WI38 (cell line): ENCODE measurements around the gene KRT17.
"Not testable (repeated sequence)": the region's sequence is repeated elsewhere in the genome, so short reads cannot be mapped to it uniquely, and the experiment has no call there.

Experiments used
- H3K4me3 ChIP-seq: 2 replicates; pipeline ENCODE4 v1.5.1; 2011; ENCODE audit warnings: low read depth, mild to moderate bottlenecking, control low read depth, low read length
- TF ChIP-seq, protein P1 (sequence below): IDR thresholded peaks from 2 replicates; pipeline ENCODE4 v1.5.1; 2012; ENCODE audit warnings: low read depth, mild to moderate bottlenecking, control low read depth, low read length

The KRT17 gene

DNA sequence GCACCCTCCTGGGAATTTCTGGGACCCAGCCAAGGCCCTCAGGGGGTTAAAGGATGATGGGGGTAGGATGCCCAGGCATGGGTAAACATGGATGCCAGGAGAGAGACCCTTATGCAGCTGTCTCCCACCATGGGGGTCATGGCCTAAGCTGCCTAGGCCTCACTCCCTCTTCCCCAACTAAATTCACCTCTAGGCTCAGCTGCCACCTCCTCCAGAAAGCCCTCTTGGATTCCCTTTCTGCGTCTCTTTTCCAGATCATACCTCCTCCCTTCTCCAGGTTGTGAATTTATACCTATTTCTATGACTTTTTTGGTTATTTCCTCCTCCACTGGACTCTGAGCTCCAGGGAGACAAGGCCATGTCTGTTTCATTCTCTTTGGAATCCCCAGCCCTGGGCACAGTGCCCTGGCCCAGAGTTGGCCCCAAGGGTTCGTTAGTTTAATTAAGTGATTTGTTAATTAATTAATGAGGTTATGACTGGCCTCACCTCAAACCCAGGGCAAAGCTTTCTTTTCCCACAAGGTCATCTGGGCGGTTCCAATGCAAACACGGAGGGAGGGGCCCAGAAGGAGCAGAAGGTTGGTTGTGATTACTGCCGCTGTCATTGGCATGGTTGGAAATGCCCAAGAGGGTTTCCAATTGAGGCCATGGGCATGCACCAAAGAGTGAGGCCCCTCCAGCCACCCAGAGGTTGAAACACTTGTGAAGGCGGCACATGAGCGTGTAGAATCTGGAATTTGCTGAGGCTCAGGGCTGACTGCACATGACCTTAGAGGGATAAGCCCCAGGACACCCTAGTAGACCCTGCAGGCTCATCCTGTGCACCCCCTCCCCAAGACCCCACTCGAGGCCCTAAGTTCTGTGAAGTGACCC, 6.9 kb upstream of the KRT17 start:
- TF ChIP-seq, protein P1, sequence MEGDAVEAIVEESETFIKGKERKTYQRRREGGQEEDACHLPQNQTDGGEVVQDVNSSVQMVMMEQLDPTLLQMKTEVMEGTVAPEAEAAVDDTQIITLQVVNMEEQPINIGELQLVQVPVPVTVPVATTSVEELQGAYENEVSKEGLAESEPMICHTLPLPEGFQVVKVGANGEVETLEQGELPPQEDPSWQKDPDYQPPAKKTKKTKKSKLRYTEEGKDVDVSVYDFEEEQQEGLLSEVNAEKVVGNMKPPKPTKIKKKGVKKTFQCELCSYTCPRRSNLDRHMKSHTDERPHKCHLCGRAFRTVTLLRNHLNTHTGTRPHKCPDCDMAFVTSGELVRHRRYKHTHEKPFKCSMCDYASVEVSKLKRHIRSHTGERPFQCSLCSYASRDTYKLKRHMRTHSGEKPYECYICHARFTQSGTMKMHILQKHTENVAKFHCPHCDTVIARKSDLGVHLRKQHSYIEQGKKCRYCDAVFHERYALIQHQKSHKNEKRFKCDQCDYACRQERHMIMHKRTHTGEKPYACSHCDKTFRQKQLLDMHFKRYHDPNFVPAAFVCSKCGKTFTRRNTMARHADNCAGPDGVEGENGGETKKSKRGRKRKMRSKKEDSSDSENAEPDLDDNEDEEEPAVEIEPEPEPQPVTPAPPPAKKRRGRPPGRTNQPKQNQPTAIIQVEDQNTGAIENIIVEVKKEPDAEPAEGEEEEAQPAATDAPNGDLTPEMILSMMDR: no peak
- no peak overlapping the region for H3K4me3 ChIP-seq

DNA sequence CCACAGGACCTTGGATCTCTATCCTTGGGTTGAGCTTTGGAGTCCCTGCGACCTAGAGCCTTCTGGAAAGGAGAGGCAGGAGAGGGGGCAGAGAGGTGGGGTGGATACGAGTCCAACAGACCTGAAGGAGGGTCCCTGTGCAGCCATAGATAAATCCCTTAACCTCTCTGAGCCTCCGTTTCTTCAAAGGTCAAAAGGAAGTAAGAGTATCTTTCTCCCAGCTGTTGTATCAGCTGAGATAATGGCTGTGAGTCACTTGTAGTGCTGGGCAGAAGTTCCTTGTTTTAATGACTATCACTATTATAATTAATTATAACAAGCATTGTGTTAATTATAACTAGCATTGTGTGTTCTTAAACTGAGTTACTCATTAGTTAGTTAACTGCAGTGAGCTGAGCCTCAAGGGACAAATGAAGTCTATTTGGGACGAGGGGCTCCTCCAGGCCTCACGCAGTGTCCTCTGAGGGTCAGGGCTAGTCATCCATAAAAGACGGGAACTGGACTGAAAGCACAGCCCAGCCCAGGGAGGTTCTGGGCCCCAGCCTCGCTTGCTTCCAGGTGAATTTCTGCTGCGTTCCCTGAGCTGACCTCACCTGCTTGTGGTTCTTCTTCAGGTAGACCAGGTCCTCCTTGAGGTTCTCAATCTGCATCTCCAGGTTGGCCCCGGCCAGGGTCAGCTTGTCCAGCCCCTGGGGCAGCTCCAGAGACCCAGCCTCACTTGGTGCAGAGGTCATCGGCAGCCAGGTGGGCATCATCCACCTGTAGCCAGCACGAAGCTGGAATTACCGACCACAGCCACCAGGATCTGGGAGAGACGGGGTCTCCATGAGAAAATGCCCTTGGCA, 5.7 kb upstream of the KRT17 start:
- no peak overlapping the region for H3K4me3 ChIP-seq
- TF ChIP-seq, protein P1: no peak

DNA sequence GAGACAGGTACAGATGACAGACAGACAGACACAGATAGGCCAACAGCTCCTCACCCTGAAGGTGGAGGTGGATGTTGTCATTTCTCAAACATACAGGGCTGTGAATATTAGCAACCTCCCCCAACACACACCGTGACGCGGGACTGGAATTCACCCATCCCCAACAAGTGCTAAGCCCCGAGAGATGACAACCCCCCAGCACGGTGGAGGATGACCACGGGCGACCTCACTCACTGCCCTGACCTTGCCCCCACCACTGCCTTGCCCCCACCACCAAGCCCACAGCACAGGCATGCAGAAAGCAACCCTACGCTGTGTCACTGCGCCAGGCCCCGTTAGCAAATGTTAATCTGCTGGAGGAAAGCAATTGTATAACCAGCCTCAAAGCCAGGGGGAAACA, 4.9 kb upstream of the KRT17 start:
- TF ChIP-seq, protein P1: no peak
- no peak overlapping the region for H3K4me3 ChIP-seq

DNA sequence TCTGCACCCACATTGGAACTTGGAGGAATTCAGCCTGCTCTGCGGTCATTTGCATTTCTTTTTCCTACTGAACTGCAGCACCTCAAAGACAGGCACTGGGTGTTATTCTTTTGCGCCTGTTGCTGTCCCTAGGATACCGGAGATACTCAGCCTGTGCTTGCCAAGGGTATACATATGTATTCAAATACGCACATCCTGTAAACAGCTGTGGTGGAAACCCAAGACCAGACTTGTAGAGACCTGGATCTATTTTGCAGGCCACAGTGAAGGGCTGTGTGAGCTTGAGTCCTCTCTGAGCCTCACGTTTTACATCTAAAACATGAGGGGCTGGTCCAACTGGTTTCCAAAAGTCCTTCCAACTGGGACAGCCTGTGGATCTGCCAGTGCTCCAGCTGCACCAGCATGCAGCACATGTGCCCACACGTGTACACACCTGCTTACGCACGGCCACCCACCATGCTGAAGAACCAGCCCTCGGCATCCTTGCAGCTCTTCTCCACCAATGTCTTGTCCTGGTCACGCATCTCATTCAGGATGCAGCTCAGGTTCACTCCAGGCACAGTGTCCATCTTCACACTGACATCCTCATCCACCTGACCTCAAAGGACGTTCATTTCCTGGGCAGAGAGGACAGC, 4.4 kb upstream of the KRT17 start:
- not testable (repeated sequence) for H3K4me3 ChIP-seq

DNA sequence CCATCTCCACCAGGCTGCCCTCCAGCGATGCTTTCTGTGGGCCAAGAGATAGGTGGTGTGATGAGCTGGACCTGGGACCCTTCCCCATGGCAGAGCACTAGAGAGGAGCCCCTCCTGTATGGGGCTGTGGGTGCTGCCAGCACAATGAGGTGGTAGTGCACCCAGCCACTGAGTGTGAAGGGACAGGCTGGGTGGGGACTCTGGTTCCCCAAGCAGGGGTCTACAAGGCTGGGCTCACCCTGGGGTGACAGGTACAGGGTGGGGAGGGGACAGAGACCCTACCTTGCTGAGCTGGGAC, 3.6 kb upstream of the KRT17 start:
- H3K4me3 ChIP-seq: not testable (repeated sequence)

DNA sequence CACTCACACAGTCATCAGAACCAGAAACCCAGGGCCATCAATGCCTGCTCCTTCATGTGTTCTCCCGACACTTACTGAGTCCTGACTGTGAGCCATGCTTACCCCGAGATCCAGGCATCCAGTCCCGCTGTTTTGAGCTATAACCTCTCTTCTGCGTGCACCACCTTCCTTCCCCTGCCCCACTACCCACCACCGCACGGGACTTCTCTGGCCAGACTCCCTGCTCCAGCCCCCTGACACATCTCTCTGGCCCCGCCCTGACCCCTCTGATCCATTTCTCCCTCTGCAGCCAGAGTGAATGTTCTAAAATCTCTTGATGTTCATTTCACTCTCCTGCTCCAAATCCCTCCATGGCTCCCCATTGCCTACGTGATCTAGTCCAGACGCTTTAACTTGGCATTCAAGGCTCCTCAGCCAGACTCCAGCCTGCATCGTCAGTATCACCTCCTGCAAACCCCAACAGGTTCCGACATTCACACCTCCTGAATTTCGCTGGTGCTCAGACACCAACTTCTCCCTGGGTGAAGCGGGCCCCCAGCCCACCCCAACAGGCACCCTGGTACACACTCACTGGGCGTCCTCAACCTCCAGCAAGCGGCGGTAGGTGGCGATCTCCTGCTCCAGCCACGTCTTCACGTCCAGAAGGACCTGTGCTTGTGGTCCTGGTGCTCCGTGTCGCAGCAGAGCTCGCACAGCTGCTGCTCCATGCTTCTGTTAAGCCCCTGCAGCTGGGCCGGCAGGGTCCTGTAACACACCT, 3.1 kb upstream of the KRT17 start:
- TF ChIP-seq, protein P1: no peak
- H3K4me3 ChIP-seq: no peak overlapping the region

DNA sequence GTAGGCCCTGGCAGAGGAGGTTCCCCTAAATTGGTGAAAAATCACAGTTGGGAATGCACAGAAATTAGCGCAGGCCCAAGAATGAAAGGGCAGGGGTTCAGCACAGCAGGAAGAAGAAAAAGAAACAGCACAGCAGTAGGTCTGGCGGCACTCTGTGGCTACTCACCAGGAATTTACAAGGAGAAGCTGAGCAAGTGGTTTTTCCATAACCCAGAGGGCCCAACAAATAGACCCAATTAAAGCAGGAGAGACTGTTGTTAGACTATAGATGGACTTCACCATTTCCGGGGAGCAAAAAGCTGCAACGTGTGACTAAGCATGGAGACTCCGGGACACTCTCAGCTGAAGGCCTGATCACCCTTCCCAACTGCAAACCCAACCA, 2.5 kb upstream of the KRT17 start:
- not testable (repeated sequence) for H3K4me3 ChIP-seq

DNA sequence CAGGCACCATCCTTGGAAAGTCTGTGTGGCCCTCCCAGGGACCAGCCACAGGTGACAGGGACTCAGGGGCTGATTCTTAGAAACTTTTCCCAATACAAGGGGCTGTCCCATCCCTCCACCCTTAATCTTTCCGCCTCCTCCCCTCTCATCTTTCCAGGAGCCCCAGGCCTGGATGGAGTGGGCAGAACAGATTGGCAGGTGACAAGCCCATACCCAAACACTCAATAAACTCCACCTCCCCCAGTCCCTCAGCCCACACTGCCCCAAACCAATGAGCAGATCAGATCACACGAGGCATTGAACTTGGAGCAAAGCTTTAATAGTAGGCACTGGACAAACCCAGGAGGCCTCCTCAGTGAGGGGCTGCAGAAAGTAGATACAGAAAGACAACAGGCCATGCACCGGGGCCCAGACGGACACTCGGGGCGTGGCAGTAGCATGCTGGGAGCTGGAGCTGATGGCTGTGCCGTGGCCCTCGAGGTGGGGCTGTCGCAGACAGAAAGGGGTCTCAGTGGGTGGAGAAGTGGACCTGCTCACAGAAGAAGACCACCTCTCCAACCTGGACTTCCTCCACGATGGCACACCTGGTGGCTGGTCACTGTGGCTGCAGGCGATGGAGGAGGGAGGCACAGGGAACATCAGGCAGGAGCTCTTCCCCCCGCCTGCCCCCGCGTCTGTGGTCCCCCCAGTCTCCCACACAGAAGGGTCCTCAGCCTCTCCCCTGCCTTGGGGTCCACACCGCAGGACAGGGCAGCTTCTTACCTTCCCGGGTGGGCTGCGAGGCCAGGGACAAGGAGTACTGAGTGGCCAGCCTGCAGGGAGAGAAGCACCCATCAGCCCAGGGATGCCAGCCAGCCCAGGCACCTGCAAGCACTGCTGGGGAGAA, 1.9 kb upstream of the KRT17 start:
- not testable (repeated sequence) for H3K4me3 ChIP-seq
